Activated CD4-positive, alpha-beta T cell treated with anti-CD3 and anti-CD28 coated beads for 36 hours (primary cell): Measurements from ENCODE around the gene SULT1A1. TPM values are rescaled to one million over a fixed set of nuclear protein-coding genes. Genes with fewer than 3 reads are reported as not detected.
"Not testable (repeated sequence)": the region's sequence is repeated elsewhere in the genome, so short reads cannot be mapped to it uniquely, and the experiment has no call there.

Source experiments
- ATAC-seq: fragments of 200-7000 bp; cut with Tn5 transposase; one replicate; pipeline ENCODE4 v1.10.0; 2021; ENCODE audit warnings: mild to moderate bottlenecking, moderate library complexity
- CTCF ChIA-PET: fragments of 350-600 bp; sonication (Branson Sonifier 250); formaldehyde crosslinking; loops from one replicate; lab custom pipeline; 2021; ENCODE audit warnings: antibody characterized with exemption; lab: Charles Lee
- POLR2A ChIA-PET: fragments of 350-600 bp; sonication (Branson Sonifier 250); formaldehyde crosslinking; loops from one replicate; lab custom pipeline; 2021; ENCODE audit warnings: antibody characterized with exemption, inconsistent platforms; lab: Charles Lee
- DNase-seq: peaks from one replicate; pipeline ENCODE4 v3.0.0-alpha.2; 2020
- H3K27ac Mint-ChIP-seq: one replicate; pipeline ENCODE4 v1.8.0; 2021; ENCODE audit warnings: mixed read lengths
- H3K27me3 Mint-ChIP-seq: one replicate; pipeline ENCODE4 v1.8.0; 2021; ENCODE audit warnings: mixed read lengths
- H3K36me3 Mint-ChIP-seq: one replicate; pipeline ENCODE4 v1.8.0; 2021; ENCODE audit warnings: low read depth, mixed read lengths
- H3K4me1 Mint-ChIP-seq: one replicate; pipeline ENCODE4 v1.8.0; 2021; ENCODE audit warnings: mixed read lengths
- H3K4me3 Mint-ChIP-seq: one replicate; pipeline ENCODE4 v1.8.0; 2021; ENCODE audit warnings: mild to moderate bottlenecking, moderate library complexity, mixed read lengths
- H3K9me3 Mint-ChIP-seq: one replicate; pipeline ENCODE4 v1.8.0; 2021; ENCODE audit warnings: low read depth, mixed read lengths
- intact Hi-C, 2 experiments: fragments of 100-400 bp; cut with DNase I in 1 of 2; cut with micrococcal nuclease in 1 of 2; formaldehyde crosslinking; loops; one replicate each; pipeline versions ENCODE4 v1.14.2 to v1.15.1; 2022 to 2024; cut with DNase I, micrococcal nuclease
- total RNA-seq, 2 experiments: library from RNA; stranded (reverse); gene quantifications; one replicate each; pipeline ENCODE4 v1.2.3, GENCODE V29; 2021

Gene SULT1A1
- total RNA-seq, 2 experiments from 2014 or later, result 12.1 to 13.9 TPM

GRCh38 chr16:28607681-28608495 is 2.0 kb downstream of the SULT1A1 start:
- DNase-seq, ATAC-seq, H3K27ac Mint-ChIP-seq, intact Hi-C loops, H3K27me3 Mint-ChIP-seq, H3K4me3 Mint-ChIP-seq, H3K36me3 Mint-ChIP-seq, POLR2A ChIA-PET, H3K9me3 Mint-ChIP-seq, H3K4me1 Mint-ChIP-seq: not testable (repeated sequence)
- CTCF ChIA-PET, result interaction anchor here (1.0 to 1.2 kb wide), 3 partner anchors 9 to 52 kb away, joined by 4 read pairs; no protein-coding TSS in a partner anchor

GRCh38 chr16:28607116-28607623 is 2.7 kb downstream of the SULT1A1 start:
- intact Hi-C loops, result no loop called here
- peaks cover 9% of the 10 kb centered on the region for H3K4me1 Mint-ChIP-seq
- ChIA-PET POLR2A (no interaction called here), CTCF (interaction anchor here (1.2 kb wide), 2 partner anchors 10 to 51 kb away, joined by 4 read pairs; no protein-coding TSS in a partner anchor)
- no peak overlapping the region for H3K4me3 Mint-ChIP-seq
- no peak overlapping the region for H3K27ac Mint-ChIP-seq
- no peak for ATAC-seq
- peaks cover 3% of the 10 kb centered on the region for H3K36me3 Mint-ChIP-seq
- DNase-seq, result no peak
- no peaks in the 10 kb centered on the region for H3K27me3 Mint-ChIP-seq
- H3K9me3 Mint-ChIP-seq, result no peaks in the 10 kb centered on the region

DNA sequence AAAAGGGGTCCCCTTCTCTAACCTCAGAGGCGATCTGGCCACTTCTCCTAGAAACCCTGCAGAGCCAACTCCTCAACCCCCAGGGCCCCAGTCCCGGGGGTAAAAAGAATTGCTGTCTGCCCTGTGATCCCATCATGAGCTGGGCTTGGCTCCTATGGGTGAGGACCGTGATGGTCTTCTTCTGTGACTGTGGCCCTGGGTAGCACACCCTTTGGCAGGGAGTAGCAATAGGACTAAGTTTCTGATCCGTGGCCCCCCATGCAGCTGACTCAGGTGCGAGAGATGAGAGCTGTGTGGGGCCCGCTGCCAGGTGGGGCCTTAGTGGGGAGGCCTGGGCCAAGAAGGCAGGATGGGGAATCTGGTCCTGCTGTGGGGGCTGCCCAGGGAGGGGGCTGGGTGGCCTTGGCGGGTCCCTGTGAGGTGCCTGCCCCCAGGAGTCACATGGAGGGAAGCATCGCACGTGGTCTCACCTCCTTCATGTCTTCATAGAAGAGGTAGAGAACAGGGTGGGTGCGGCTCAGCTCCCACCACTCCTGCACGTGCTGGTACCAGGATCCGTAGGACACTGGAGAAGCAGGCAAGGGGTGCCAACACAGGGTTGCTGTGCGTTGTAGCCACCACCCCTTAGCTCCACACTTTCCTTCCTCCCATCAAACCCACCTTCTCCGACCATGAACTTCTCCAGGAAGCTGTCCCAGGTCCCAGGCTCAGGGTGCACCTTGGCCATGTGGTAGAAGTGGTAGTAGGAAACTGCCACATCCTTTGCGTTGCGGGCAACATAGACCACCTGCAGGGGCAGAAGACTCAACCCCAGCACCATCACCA is 3.3 kb downstream of the SULT1A1 start:
- peaks cover 9% of the 10 kb centered on the region for H3K4me1 Mint-ChIP-seq
- no peaks in the 10 kb centered on the region for H3K27me3 Mint-ChIP-seq
- no peak overlapping the region for H3K4me3 Mint-ChIP-seq
- no peak overlapping the region for H3K27ac Mint-ChIP-seq
- H3K36me3 Mint-ChIP-seq, result peaks cover 3% of the 10 kb centered on the region
- no peaks in the 10 kb centered on the region for H3K9me3 Mint-ChIP-seq
- intact Hi-C loops, result no loop called here
- peak; percentile 27 for ATAC-seq
- ChIA-PET POLR2A (no interaction called here), CTCF (interaction anchor here (1.2 kb wide), 2 partner anchors 10 to 51 kb away, joined by 4 read pairs; no protein-coding TSS in a partner anchor)
- no peak for DNase-seq

DNA sequence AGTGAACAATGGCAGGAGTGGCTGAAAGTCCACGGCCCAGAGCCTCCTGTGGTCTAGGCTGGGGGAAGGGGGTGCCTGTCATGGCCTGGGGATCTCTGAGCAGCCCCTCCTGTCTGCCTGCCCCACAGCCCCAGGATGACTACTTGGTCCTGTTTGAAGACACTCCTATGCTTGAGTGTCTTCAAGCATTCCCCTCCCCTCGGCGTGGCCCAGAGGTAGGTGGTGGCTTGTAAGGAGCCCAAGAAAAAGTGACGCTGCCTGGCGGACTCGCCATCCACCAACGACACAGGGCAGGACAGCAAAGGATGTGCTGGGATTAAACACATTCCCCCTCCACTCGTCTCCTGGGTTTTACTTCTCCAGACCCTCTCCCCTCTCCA is 5.7 kb downstream of the SULT1A1 start:
- POLR2A ChIA-PET, result no interaction called here
- H3K36me3 Mint-ChIP-seq, result peaks cover 3% of the 10 kb centered on the region
- no peaks in the 10 kb centered on the region for H3K9me3 Mint-ChIP-seq
- H3K4me3 Mint-ChIP-seq, result no peak overlapping the region
- CTCF ChIA-PET, result no interaction called here
- intact Hi-C loops, result no loop called here
- no peaks in the 10 kb centered on the region for H3K27me3 Mint-ChIP-seq
- DNase-seq (no peak), ATAC-seq (no peak)
- no peak overlapping the region for H3K27ac Mint-ChIP-seq
- no peaks in the 10 kb centered on the region for H3K4me1 Mint-ChIP-seq

- Mint-ChIP-seq H3K9me3 (no peaks in the 10 kb centered on the region), H3K4me1 (no peaks in the 10 kb centered on the region), H3K4me3 (no peak overlapping the region), H3K27ac (no peak overlapping the region), H3K36me3 (peaks cover 3% of the 10 kb centered on the region), H3K27me3 (no peaks in the 10 kb centered on the region)
- POLR2A ChIA-PET, result no interaction called here
- CTCF ChIA-PET, result no interaction called here
- no peak for ATAC-seq
- no peak for DNase-seq
- intact Hi-C loops, result no loop called here
Measured at GRCh38 chr16:28603381-28604185, 6.3 kb downstream of the SULT1A1 start.

DNA sequence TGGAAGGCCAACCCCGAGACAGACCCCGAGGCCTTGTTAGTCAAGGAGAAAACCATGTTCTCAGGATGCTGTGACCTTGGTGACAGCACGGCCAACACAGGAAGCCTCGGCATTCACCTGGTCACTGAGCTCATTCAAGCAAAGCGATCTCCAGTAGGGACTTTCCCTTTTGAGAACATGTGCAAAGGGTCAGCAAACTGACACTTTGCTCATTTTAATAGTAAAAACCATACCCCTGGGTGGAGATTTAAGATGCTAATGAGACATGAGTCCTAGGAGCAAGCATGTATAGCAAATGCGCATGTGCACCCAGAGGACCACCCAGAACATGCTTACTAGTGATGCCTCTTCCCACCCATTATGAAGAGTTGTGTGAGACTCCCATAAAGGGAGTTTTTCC is 7.3 kb downstream of the SULT1A1 start:
- no peaks in the 10 kb centered on the region for H3K4me1 Mint-ChIP-seq
- ATAC-seq (no peak), DNase-seq (no peak)
- no peaks in the 10 kb centered on the region for H3K9me3 Mint-ChIP-seq
- ChIA-PET CTCF (no interaction called here), POLR2A (no interaction called here)
- H3K4me3 Mint-ChIP-seq, result no peak overlapping the region
- no peak overlapping the region for H3K27ac Mint-ChIP-seq
- peaks cover 3% of the 10 kb centered on the region for H3K36me3 Mint-ChIP-seq
- intact Hi-C loops, result no loop called here
- H3K27me3 Mint-ChIP-seq, result no peaks in the 10 kb centered on the region

DNA sequence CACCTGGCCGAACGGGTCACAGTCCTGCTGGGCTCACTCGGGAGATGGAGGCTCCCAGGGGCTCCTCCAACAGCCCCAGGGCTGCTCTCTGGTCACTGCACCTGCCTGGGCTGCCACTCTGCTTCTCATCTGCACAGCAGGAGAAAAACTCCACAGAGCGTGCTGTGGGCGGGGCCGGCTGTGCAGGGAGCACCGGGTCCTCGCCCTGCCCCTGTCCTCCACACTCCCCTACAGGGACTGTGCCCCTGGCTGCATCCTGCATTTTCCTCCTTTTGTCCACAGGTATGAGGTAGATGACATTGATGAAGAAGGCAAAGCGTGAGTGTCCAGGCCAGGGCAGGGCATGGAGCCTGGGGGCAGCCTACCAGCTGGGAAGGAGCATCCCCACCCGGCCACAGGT is 7.8 kb downstream of the SULT1A1 start:
- H3K27me3 Mint-ChIP-seq, POLR2A ChIA-PET: not testable (repeated sequence)

GRCh38 chr16:28601589-28601988 is 8.3 kb downstream of the SULT1A1 start:
- POLR2A ChIA-PET, DNase-seq, H3K27ac Mint-ChIP-seq, CTCF ChIA-PET, ATAC-seq, H3K27me3 Mint-ChIP-seq, H3K4me3 Mint-ChIP-seq, intact Hi-C loops, H3K9me3 Mint-ChIP-seq, H3K36me3 Mint-ChIP-seq, H3K4me1 Mint-ChIP-seq: not testable (repeated sequence)

More for the DNA sequence above, 7.8 kb downstream of the SULT1A1 start:
- H3K4me1 Mint-ChIP-seq, CTCF ChIA-PET, DNase-seq, H3K27ac Mint-ChIP-seq, H3K36me3 Mint-ChIP-seq, intact Hi-C loops, H3K9me3 Mint-ChIP-seq, ATAC-seq, H3K4me3 Mint-ChIP-seq: not testable (repeated sequence)

DNA sequence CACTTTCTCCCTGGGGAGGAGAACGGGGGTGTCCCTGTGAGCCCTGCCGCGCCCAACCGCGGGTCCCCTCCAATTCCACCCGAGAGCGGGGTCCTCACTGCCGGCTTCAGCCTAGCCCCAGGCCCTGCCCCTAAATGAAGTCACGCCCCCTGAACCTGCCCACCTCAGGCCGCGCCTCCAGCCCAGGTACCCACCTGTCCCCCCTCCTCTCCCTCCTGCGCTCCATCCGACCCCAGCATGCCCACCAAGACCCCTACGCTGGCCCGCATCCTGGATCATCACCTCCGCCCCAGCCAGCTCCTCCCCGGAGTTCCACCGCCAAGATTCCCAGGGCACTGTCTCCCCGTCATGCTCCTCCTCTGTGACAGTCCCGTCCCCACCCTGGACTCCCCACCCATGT is 8.9 kb downstream of the SULT1A1 start:
- ATAC-seq, H3K27ac Mint-ChIP-seq, H3K4me1 Mint-ChIP-seq, intact Hi-C loops, H3K36me3 Mint-ChIP-seq, POLR2A ChIA-PET, H3K4me3 Mint-ChIP-seq, DNase-seq, H3K27me3 Mint-ChIP-seq, CTCF ChIA-PET, H3K9me3 Mint-ChIP-seq: not testable (repeated sequence)

- H3K27ac Mint-ChIP-seq, H3K36me3 Mint-ChIP-seq, POLR2A ChIA-PET, H3K9me3 Mint-ChIP-seq, intact Hi-C loops, DNase-seq, H3K27me3 Mint-ChIP-seq, H3K4me1 Mint-ChIP-seq, H3K4me3 Mint-ChIP-seq, CTCF ChIA-PET: not testable (repeated sequence)
- peak; percentile 90 for ATAC-seq
Measured at GRCh38 chr16:28599377-28600285, 10.2 kb downstream of the SULT1A1 start.
